GM19099 (cell line): ENCODE results near the gene TFIP11.

Experiments
- POLR2A ChIP-seq: IDR thresholded peaks from 3 replicates; pipeline ENCODE4 v1.6.1; 2011; ENCODE audit warnings: low read depth; ENCODE audit not compliant: insufficient read length; ENCODE audit errors: extremely low read depth

The TFIP11 gene

DNA sequence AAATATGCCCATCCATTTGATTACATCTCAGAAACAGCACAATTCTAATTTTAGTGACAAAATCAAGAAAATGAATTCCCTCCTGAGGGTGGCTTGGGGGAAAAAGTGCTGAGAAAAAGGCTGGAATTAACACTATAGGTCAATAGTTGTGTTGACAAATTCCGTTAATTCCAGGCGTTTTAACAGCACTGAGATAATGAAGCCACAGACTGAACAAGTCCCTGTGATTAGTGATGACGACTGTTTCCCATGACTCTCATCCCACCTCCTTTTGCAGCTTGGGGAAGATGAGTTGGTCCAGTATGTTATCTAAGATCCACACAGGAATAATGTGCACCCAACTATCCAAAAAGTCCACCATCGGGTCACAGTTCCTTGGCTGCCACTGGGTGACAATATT is 15.8 kb downstream of the TFIP11 start:
- TF ChIP-seq POLR2A = no peak

- TF ChIP-seq POLR2A = no peak
These were observed 17.8 kb downstream of the TFIP11 start for GRCh38 chr22:26494506-26494905.

DNA sequence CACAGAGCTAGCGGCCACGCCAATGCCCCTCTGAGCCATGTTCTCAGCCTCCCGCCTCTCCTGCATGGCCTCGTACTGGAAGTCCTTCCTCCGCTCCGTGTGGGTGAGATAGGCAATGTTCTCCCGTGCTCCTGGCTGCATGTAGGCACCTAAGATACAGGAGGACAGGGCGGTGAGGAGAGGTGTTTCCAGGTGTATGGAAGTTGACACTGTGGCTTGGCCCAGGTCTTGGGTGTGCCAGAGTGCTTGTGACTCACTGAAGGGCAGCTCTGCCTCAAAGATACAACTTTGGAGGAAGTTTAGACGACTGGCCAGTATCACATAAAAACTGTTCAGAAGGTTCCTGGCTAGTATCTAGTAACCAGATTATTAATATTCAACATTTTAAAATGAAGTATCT is 20.1 kb downstream of the TFIP11 start:
- TF ChIP-seq POLR2A = no peak

GRCh38 chr22:26489447-26490036 is 22.7 kb downstream of the TFIP11 start:
- no peak for TF ChIP-seq POLR2A

- TF ChIP-seq POLR2A = no peak
These were observed 24.3 kb downstream of the TFIP11 start for GRCh38 chr22:26487996-26488395.

- TF ChIP-seq POLR2A = no peak
These were observed 25.9 kb downstream of the TFIP11 start for GRCh38 chr22:26486394-26486793.

DNA sequence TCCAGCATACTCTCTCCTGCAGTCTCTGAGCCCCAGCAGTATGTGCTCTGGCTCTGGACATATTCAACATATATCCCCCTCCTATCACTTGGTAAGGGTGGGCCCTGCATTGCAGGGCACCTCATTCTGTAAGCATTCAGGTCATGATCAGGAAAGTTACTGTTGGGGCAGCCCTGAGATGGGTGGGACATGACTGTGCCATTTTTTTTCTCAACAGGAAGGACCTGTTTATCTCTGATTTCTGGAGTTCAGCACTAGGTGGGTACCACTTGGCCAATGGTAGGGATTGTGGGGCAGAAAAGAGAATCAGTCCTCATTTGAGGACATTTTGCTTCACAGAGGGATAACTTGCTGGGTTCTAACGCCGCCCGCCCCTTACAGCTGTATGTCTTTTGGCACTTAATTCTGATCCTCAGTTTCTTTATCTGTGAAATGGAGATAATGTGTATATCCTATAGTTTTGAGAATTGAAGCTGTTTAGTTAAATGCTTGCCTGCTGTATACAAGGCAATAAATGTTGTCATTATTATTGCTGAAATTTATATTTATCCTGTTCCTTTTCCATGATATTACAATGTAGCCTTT is 26.4 kb downstream of the TFIP11 start:
- TF ChIP-seq POLR2A = no peak

DNA sequence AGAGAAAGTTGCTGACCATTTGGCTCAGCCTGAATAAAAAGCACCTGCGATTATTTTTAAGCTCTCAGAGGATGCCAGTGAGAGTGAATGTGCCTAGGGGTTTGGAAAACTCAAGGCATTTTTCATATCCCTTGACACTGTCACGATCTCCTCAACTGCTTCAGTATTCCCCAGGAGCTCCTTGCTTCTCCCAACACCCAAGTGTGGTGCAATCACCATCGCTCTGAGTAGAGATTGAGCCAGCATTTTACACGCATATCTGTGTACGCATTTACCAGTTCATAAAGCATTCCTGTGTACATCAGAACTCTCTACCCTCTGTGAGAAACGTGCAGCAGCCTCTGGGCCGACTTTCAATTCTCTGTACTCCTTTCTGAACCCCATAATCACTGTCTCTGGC is 27.3 kb downstream of the TFIP11 start:
- TF ChIP-seq POLR2A = no peak

GRCh38 chr22:26484360-26484706 is 27.9 kb downstream of the TFIP11 start:
- TF ChIP-seq POLR2A = no peak

- peak; percentile 83 for TF ChIP-seq POLR2A
These were observed 28.6 kb downstream of the TFIP11 start, which contains the start of the genes HPS4 and SRRD for GRCh38 chr22:26483439-26484359. HPS4 (minus strand) TSS chr22:26483783; CDS start chr22:26481762, 2,021 bp downstream. SRRD (plus strand) TSS chr22:26483877; CDS start chr22:26483891, 14 bp downstream.

GRCh38 chr22:26483043-26483438 is 29.2 kb downstream of the TFIP11 start:
- TF ChIP-seq POLR2A = no peak

DNA sequence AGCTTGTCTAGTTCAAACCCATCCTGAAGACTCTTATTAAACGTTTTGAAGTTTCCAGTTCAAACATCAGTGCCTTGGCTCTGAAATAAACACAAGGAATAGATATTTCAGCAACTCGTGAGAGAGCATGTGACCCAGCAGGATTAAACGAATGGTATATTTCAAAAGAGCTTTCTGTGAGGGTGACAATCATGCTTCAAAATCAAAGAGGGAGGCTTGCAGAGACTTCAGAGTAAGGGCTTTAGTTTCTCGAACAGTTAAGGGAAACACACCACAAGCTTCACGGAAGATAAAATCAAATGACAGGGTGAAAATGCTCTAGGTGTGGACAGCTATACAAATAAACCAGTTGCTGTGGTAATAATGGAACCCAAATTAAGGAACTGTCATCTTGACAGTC is 30.1 kb downstream of the TFIP11 start:
- no peak for TF ChIP-seq POLR2A

GRCh38 chr22:26481694-26482093 is 30.6 kb downstream of the TFIP11 start:
- no peak for TF ChIP-seq POLR2A

- no peak for TF ChIP-seq POLR2A
These were observed 31.1 kb downstream of the TFIP11 start for GRCh38 chr22:26481112-26481693.

- TF ChIP-seq POLR2A = no peak
These were observed 31.7 kb downstream of the TFIP11 start for GRCh38 chr22:26480611-26480932.
